Measurements from ENCODE around the gene CD1C.

- TF ChIP-seq CTCF (IDR thresholded peaks at IDR 0.05): no peak
- no peak for TF ChIP-seq POLR2A (IDR thresholded peaks at IDR 0.05)
- TF ChIP-seq POLR2AphosphoS5 (IDR thresholded peaks at IDR 0.05): no peak
- TF ChIP-seq EP300 (IDR thresholded peaks at IDR 0.05; ENCODE audit: low read depth): no peak
Measured at GRCh38 chr1:158329733-158330132, 40.0 kb downstream of the CD1C start.

All from transverse colon (tissue), 4 donors.